Measurements from ENCODE around the gene CT45A6.
"Not testable (repeated sequence)": the region's sequence is repeated elsewhere in the genome, so short reads cannot be mapped to it uniquely, and the experiment has no call there.

The CT45A6 gene

GRCh38 chrX:135802687-135803086, at the start of gene CT45A6:
Gene CT45A6 (minus strand): TSS chrX:135802787. CDS start chrX:135798993, 3,794 bp downstream.
- DNase-seq: not testable (repeated sequence)

GRCh38 chrX:135837180-135837579, 34.6 kb upstream of the CT45A6 start, which contains the start of gene CT45A7:
Gene CT45A7 (minus strand): TSS chrX:135837280. CDS start chrX:135833533, 3,747 bp downstream.
- not testable (repeated sequence) for DNase-seq

GRCh38 chrX:135819912-135820311, 17.3 kb upstream of the CT45A6 start, which contains the start of gene CT45A2:
Gene CT45A2 (minus strand): TSS chrX:135820012. CDS start chrX:135816265, 3,747 bp downstream.
- DNase-seq: not testable (repeated sequence)

GRCh38 chrX:135785403-135785802, 17.2 kb downstream of the CT45A6 start, which contains the start of gene CT45A5:
Gene CT45A5 (minus strand): TSS chrX:135785503. CDS start chrX:135781729, 3,774 bp downstream.
- DNase-seq: not testable (repeated sequence)

- not testable (repeated sequence) for DNase-seq
These were observed 34.5 kb downstream of the CT45A6 start, which contains the start of gene CT45A3 for GRCh38 chrX:135768091-135768490. Gene CT45A3 (minus strand): TSS chrX:135768191. CDS start chrX:135764444, 3,747 bp downstream.

- DNase-seq: not testable (repeated sequence)
These were observed 57.8 kb downstream of the CT45A6 start for GRCh38 chrX:135744739-135745138.

All from CD4-positive, alpha-beta T cell treated with Interferon alpha-2 for 1 hour (primary cell).